Spleen (tissue), 7 donors: Measurements from ENCODE around the gene MRPL52.
A peak's percentile ranks its signal among the peaks of the same experiment; 100 is the strongest.

Source experiments
- CTCF ChIP-seq, 11 experiments: fragments of 200-600 bp in 7 of 11; fragments of 450-650 bp in 4 of 11; sonication (generic) in 4 of 11; IDR thresholded peaks in 8 of 11; conservative IDR thresholded peaks in 3 of 11; 1 replicate in 7 of 11; 2 replicates in 4 of 11; pipeline versions ENCODE4 v1.4.0 to v1.8.0; 2016 to 2021; ENCODE audit warnings: antibody characterized with exemption in 11 of 11, inconsistent platforms in 4 of 11, mild to moderate bottlenecking in 1 of 11
- POLR2AphosphoS5 ChIP-seq, 3 donors: sonication (generic); formaldehyde crosslinking; IDR thresholded peaks; one replicate each; pipeline ENCODE4 v1.5.1; 2017; ENCODE audit warnings: antibody characterized with exemption in 3 of 3
- donor health status: DM: no; HTN: no; CAD: no; lungs with moderate emphysema.
- donor health status: DM: no; HTN: no; CAD: no.
- donor health status: DM: no; HTN: no; CAD: no.

DNA sequence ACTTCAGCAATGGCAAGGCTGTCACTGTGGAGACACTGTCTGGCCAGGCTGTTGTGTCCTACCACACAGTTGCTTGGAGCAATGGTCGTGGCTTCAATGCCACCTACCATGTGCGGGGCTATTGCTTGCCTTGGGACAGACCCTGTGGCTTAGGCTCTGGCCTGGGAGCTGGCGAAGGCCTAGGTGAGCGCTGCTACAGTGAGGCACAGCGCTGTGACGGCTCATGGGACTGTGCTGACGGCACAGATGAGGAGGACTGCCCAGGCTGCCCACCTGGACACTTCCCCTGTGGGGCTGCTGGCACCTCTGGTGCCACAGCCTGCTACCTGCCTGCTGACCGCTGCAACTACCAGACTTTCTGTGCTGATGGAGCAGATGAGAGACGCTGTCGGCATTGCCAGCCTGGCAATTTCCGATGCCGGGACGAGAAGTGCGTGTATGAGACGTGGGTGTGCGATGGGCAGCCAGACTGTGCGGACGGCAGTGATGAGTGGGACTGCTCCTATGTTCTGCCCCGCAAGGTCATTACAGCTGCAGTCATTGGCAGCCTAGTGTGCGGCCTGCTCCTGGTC lies 46.1 kb downstream of the MRPL52 start:
- TF ChIP-seq CTCF (IDR thresholded peaks at IDR 0.05 in 8 of 11, conservative IDR thresholded peaks at IDR 0.05 in 3 of 11), result no peak
- TF ChIP-seq POLR2AphosphoS5 (IDR thresholded peaks at IDR 0.05), result peak in 2 of 3 donors; percentile 20 to 58
